AG04450 (cell line): ENCODE results near the gene VGLL1. TPM values are rescaled to one million over a fixed set of nuclear protein-coding genes. Genes with fewer than 3 reads are reported as not detected.

Experiments
- CTCF ChIA-PET: fragments of 300-600, 350-600 bp; formaldehyde crosslinking; extraction: SDS; loops from one replicate; lab custom pipeline; 2022; ENCODE audit warnings: antibody characterized with exemption, inconsistent platforms; lab: Charles Lee
- POLR2A ChIA-PET: fragments of 350-600 bp; formaldehyde crosslinking; extraction: SDS; loops from one replicate; lab custom pipeline; 2021; ENCODE audit warnings: antibody characterized with exemption, inconsistent platforms; lab: Yijun Ruan, JAX
- DNase-seq: peaks from one replicate; pipeline ENCODE4 v3.0.0-alpha.2; 2011; ENCODE audit warnings: low read depth, low spot score
- H3K27ac ChIP-seq: one replicate; pipeline ENCODE4 v1.5.1; 2012; ENCODE audit warnings: low read depth, low read length, control low read depth
- H3K27me3 ChIP-seq: one replicate; pipeline ENCODE4 v1.6.0; 2012; ENCODE audit warnings: low read length; ENCODE audit not compliant: control insufficient read depth, insufficient read depth
- H3K4me3 ChIP-seq: 2 replicates; pipeline ENCODE4 v1.5.1; 2011; ENCODE audit warnings: mild to moderate bottlenecking, low read depth, low read length, control low read depth
- H3K9me3 ChIP-seq: 2 replicates; pipeline ENCODE4 v1.5.1; 2012; ENCODE audit warnings: low read length; ENCODE audit not compliant: control insufficient read depth, insufficient read depth
- CTCF ChIP-seq: IDR thresholded peaks from 2 replicates; pipeline ENCODE4 v1.5.1; 2011; ENCODE audit warnings: low read depth, low read length, control low read depth, inconsistent platforms
- polyA plus RNA-seq: library from polyadenylated mRNA; depleted of rRNA; stranded (reverse); fragments of >200 nt; gene quantifications from 2 replicates; pipeline ENCODE4 v1.2.3, GENCODE V29; 2011

VGLL1 gene
- polyA plus RNA-seq, 1 experiment, result not detected

GRCh38 chrX:136577552-136577951 lies 45.5 kb downstream of the VGLL1 start:
- CTCF ChIA-PET, result interaction anchor here (0.7 to 2.8 kb wide), 11 partner anchors 16 to 549 kb away, joined by 3 to 13 read pairs (median 4); no protein-coding TSS in a partner anchor
- TF ChIP-seq CTCF, result peak; percentile 79
- peak; percentile 1 for DNase-seq
- POLR2A ChIA-PET, result no interaction called here
- Histone ChIP-seq H3K27ac (no peak overlapping the region), H3K9me3 (no peaks in the 10 kb centered on the region), H3K4me3 (no peak overlapping the region), H3K27me3 (no peaks in the 10 kb centered on the region)

- Histone ChIP-seq H3K4me3 (no peak overlapping the region), H3K27ac (no peak overlapping the region), H3K9me3 (no peaks in the 10 kb centered on the region), H3K27me3 (no peaks in the 10 kb centered on the region)
- POLR2A ChIA-PET, result no interaction called here
- no peak for DNase-seq
- TF ChIP-seq CTCF, result no peak
- CTCF ChIA-PET, result interaction anchor here (1.5 kb wide), 1 partner anchor 552 kb away, joined by 4 read pairs; no protein-coding TSS in a partner anchor
Measured at GRCh38 chrX:136580316-136580715, 48.3 kb downstream of the VGLL1 start.

GRCh38 chrX:136582624-136583023 lies 50.6 kb downstream of the VGLL1 start:
- Histone ChIP-seq H3K27ac (no peak overlapping the region), H3K9me3 (no peaks in the 10 kb centered on the region), H3K27me3 (no peaks in the 10 kb centered on the region), H3K4me3 (no peak overlapping the region)
- CTCF ChIA-PET, result no interaction called here
- TF ChIP-seq CTCF, result no peak
- no peak for DNase-seq
- POLR2A ChIA-PET, result no interaction called here

- TF ChIP-seq CTCF, result no peak
- Histone ChIP-seq H3K4me3 (no peak overlapping the region), H3K27me3 (no peaks in the 10 kb centered on the region), H3K9me3 (no peaks in the 10 kb centered on the region), H3K27ac (no peak overlapping the region)
- ChIA-PET CTCF (no interaction called here), POLR2A (no interaction called here)
- DNase-seq, result no peak
Measured at GRCh38 chrX:136584545-136584944, 52.5 kb downstream of the VGLL1 start.

- POLR2A ChIA-PET, result no interaction called here
- no peak for TF ChIP-seq CTCF
- Histone ChIP-seq H3K27ac (no peak overlapping the region), H3K27me3 (no peaks in the 10 kb centered on the region), H3K4me3 (no peak overlapping the region), H3K9me3 (no peaks in the 10 kb centered on the region)
- CTCF ChIA-PET, result no interaction called here
- no peak for DNase-seq
Measured at GRCh38 chrX:136585262-136585661, 53.2 kb downstream of the VGLL1 start.
